K562 (cell line): ENCODE results near the gene BTBD2. TPM values are rescaled to one million over a fixed set of nuclear protein-coding genes. Genes with fewer than 3 reads are reported as not detected.

Experiments
- ATAC-seq: fragments of 200-7000 bp; cut with Tn5 transposase; 3 replicates; pipeline ENCODE4 v1.9.1; 2020; ENCODE audit warnings: moderate library complexity
- BruUV-seq: library from RNA; stranded (reverse); fragments of 400-500 nt; replicated peaks from 2 replicates; lab custom pipeline; 2021; lab: Mats Ljungman, UMichigan
- CTCF ChIA-PET: fragments of 300-600 bp; formaldehyde crosslinking; extraction: SDS; loops from one replicate; lab custom pipeline; 2021; ENCODE audit warnings: low intra/inter-chr PET ratio; lab: Yijun Ruan, JAX
- POLR2A ChIA-PET: fragments of 300-600, 350-650 bp; sonication (Branson Sonifier 250); formaldehyde crosslinking; extraction: SDS; loops from one replicate; lab custom pipeline; 2021; ENCODE audit warnings: antibody characterized with exemption, inconsistent platforms; lab: Yijun Ruan, JAX
- DNase-seq, 4 experiments: peaks; one replicate each; pipeline versions ENCODE4 v3.0.0 to v3.0.0-alpha.2; 2011 to 2018; ENCODE audit warnings: low spot score in 3 of 4, mixed read lengths in 3 of 4; ENCODE audit errors: extremely low read depth in 1 of 4
- FAIRE-seq: peaks from 2 replicates; lab custom pipeline; 2011; peaks lifted over from hg19 to GRCh38; lab: Jason Lieb, UNC
- H2AFZ ChIP-seq: 2 replicates; pipeline ENCODE4 v1.6.0; 2011; ENCODE audit warnings: low read depth, low read length, control low read depth, inconsistent platforms
- H3K27ac ChIP-seq: fragments of 200-600 bp; 3 replicates; pipeline ENCODE4 v1.8.0; 2011; ENCODE audit warnings: low read depth, mild to moderate bottlenecking, control low read depth, inconsistent platforms, low read length, moderate library complexity, mixed read lengths; ENCODE audit errors: extremely low read depth
- H3K27me3 ChIP-seq, 2 experiments: fragments of 300-600 bp in 1 of 2; 2 replicates in 1 of 2; 3 replicates in 1 of 2; pipeline versions ENCODE4 v1.6.0 to v1.8.0; 2011; ENCODE audit warnings: inconsistent platforms in 2 of 2, low read length in 2 of 2, mild to moderate bottlenecking in 1 of 2, mixed read lengths in 1 of 2, moderate library complexity in 1 of 2; ENCODE audit not compliant: control insufficient read depth in 2 of 2, insufficient read depth in 2 of 2
- H3K36me3 ChIP-seq: fragments of 300-600 bp; 3 replicates; pipeline ENCODE4 v1.8.0; 2011; ENCODE audit warnings: mild to moderate bottlenecking, low read length, inconsistent platforms; ENCODE audit not compliant: control insufficient read depth, insufficient read depth
- H3K4me1 ChIP-seq, 2 experiments: fragments of 200-600 bp in 1 of 2; replicated peaks in 1 of 2; 2 replicates in 1 of 2; 3 replicates in 1 of 2; pipeline versions ENCODE4 v1.5.1 to v1.8.0; 2011; ENCODE audit warnings: inconsistent platforms in 2 of 2, low read length in 2 of 2, mild to moderate bottlenecking in 1 of 2, mixed read lengths in 1 of 2, moderate library complexity in 1 of 2; ENCODE audit not compliant: control insufficient read depth in 2 of 2, insufficient read depth in 2 of 2
- H3K4me2 ChIP-seq: 2 replicates; pipeline ENCODE4 v1.6.1; 2011; ENCODE audit warnings: low read length, control low read depth, inconsistent platforms, mixed read lengths; ENCODE audit not compliant: insufficient read depth
- H3K4me3 ChIP-seq: fragments of 200-600 bp; sonication (generic), shearing (Covaris generic); 2 replicates; pipeline ENCODE4 v1.5.1; 2016; ENCODE audit warnings: control low read depth, inconsistent platforms
- H3K79me2 ChIP-seq: fragments of 200-600 bp; 3 replicates; pipeline ENCODE4 v1.8.0; 2011; ENCODE audit warnings: low read length, inconsistent platforms; ENCODE audit not compliant: control insufficient read depth, insufficient read depth
- H3K9ac ChIP-seq, 2 experiments: 2 replicates each; pipeline versions ENCODE4 v1.6.0 to v1.6.1; 2011; ENCODE audit warnings: low read depth in 2 of 2, low read length in 2 of 2, control low read depth in 1 of 2, inconsistent platforms in 1 of 2, mild to moderate bottlenecking in 1 of 2, mixed read lengths in 1 of 2; ENCODE audit not compliant: insufficient read depth in 1 of 2
- H3K9me1 ChIP-seq: one replicate; pipeline ENCODE4 v1.6.0; 2011; ENCODE audit warnings: inconsistent platforms, mild to moderate bottlenecking, low read length, moderate library complexity; ENCODE audit not compliant: control insufficient read depth, insufficient read depth
- H3K9me3 ChIP-seq: replicated peaks from 2 replicates; pipeline ENCODE4 v1.5.1; 2011; ENCODE audit warnings: low read depth, low read length, inconsistent platforms; ENCODE audit not compliant: control insufficient read depth, insufficient read depth
- H4K20me1 ChIP-seq: replicated peaks from 2 replicates; pipeline ENCODE4 v1.6.1; 2011; ENCODE audit warnings: low read length, inconsistent platforms, mixed read lengths; ENCODE audit not compliant: control insufficient read depth, insufficient read depth
- CBX5 ChIP-seq: IDR thresholded peaks from 2 replicates; pipeline ENCODE4 v1.6.1; 2014; ENCODE audit warnings: low read depth, borderline replicate concordance
- CREB1 ChIP-seq, 2 experiments: sonication (generic) in 1 of 2; formaldehyde crosslinking in 1 of 2; IDR thresholded peaks; 2 replicates each; pipeline versions ENCODE4 v1.6.1 to v1.8.0; 2012 to 2022; ENCODE audit warnings: inconsistent platforms in 1 of 2, mild to moderate bottlenecking in 1 of 2, missing genetic modification reagents in 1 of 2, moderate library complexity in 1 of 2
- ETV1 ChIP-seq: fragments of 450-650 bp; conservative IDR thresholded peaks from 2 replicates; pipeline ENCODE4 v1.6.1; 2016; ENCODE audit warnings: missing genetic modification characterization, control low read depth, low read depth, missing compliant biosample characterization
- RFX1 ChIP-seq: fragments of 450-650 bp; IDR thresholded peaks from 2 replicates; pipeline ENCODE4 v1.6.1; 2016; ENCODE audit warnings: mild to moderate bottlenecking, moderate library complexity
- SMARCE1 ChIP-seq: fragments of 450-650 bp; IDR thresholded peaks from 2 replicates; pipeline ENCODE4 v1.7.1; 2016; ENCODE audit warnings: mild to moderate bottlenecking
- VEZF1 ChIP-seq: fragments of 200-800 bp; sonication (Bioruptor generic); IDR thresholded peaks from 2 replicates; pipeline ENCODE4 v1.6.1; 2017; ENCODE audit warnings: missing genetic modification characterization, missing compliant biosample characterization
- ZNF24 ChIP-seq: fragments of 450-650 bp; IDR thresholded peaks from 2 replicates; pipeline ENCODE4 v1.6.1; 2016
- ZNF263 ChIP-seq: sonication (generic); formaldehyde crosslinking; IDR thresholded peaks from 2 replicates; pipeline ENCODE4 v1.8.0; 2022; ENCODE audit warnings: mild to moderate bottlenecking, missing genetic modification reagents, borderline replicate concordance
- ZNF76 ChIP-seq: fragments of 250-450 bp; sonication (Bioruptor Pico); IDR thresholded peaks from 2 replicates; pipeline ENCODE4 v1.4.0; 2020; ENCODE audit warnings: mild to moderate bottlenecking, moderate library complexity, borderline replicate concordance
- WGBS: fragments of 100-300 bp; shearing (Covaris generic); methylation state at CpG from one replicate; pipeline ENCODE4 v1.1.6; 2016; ENCODE audit warnings: low coverage, mixed read lengths; ENCODE audit not compliant: insufficient coverage; ENCODE audit errors: missing lambda C conversion rate; 5-methylcytosine and 5-hydroxymethylcytosine counted together
- in situ Hi-C: fragments of 300-500 bp; cut with MboI; formaldehyde crosslinking; loops from 4 replicates; pipeline ENCODE4 v1.15.0; 2018; ENCODE audit warnings: inconsistent platforms, mixed read lengths
- intact Hi-C: fragments of 100-400 bp; cut with micrococcal nuclease; formaldehyde crosslinking; loops from 2 replicates; pipeline ENCODE4 v1.14.2; 2022
- polyA plus RNA-seq, 8 experiments: library from polyadenylated mRNA; depleted of rRNA in 4 of 8; stranded (reverse) in 5 of 8; unstranded in 3 of 8; fragments of >200 nt; fragmentation: Nextera tagmentation in 2 of 8; fragmentation: Illumina TruSeq in 1 of 8; extraction: Ambion mirVana in 2 of 8; extraction: Trizol in 1 of 8; gene quantifications; 2 replicates each; pipeline versions ENCODE4 v1.2.1 to v1.2.3, GENCODE V29; 2011 to 2014; ENCODE audit warnings: inconsistent platforms in 1 of 8, missing spikeins in 1 of 8
- total RNA-seq, 7 experiments: library from RNA; depleted of rRNA in 6 of 7; stranded (reverse); fragments of >200 nt in 6 of 7; fragmentation: Illumina TruSeq in 2 of 7; extraction: Trizol in 2 of 7; gene quantifications; 2 replicates each; pipeline versions ENCODE4 v1.2.1 to v1.2.3, GENCODE V29; 2011 to 2021; ENCODE audit warnings: low replicate concordance in 1 of 7

BTBD2 gene
- total and polyA plus RNA-seq, 9 of the 15 experiments (the other 6 are each of a cell fraction or from before 2014, with no cell fraction given): 0.10 to 15.6 (median 6.9) TPM

GRCh38 chr19:2032296-2032941 lies 16.9 kb upstream of the BTBD2 start:
- no peak overlapping the region for H3K4me3 ChIP-seq
- ATAC-seq (no peak), DNase-seq (no peak), FAIRE-seq (no peak)
- no peak overlapping the region for H3K4me2 ChIP-seq
- no peak overlapping the region for H2AFZ ChIP-seq
- no peaks in the 10 kb centered on the region for H3K27me3 ChIP-seq
- H3K79me2 ChIP-seq: no peaks in the 10 kb centered on the region
- peaks cover 3 to 37% of the 10 kb centered on the region in 2 experiments; a peak in 3 of 5 replicates for H3K4me1 ChIP-seq
- POLR2A ChIA-PET: interaction anchor here (0.5 to 1.6 kb wide), 5 partner anchors 10 to 240 kb away, joined by 3 to 13 read pairs (median 3); no protein-coding TSS in a partner anchor
- 46% methylated on average over 17 of the region's 19 CpGs for WGBS
- peaks cover 7% of the 10 kb centered on the region for H3K9me3 ChIP-seq
- no TSS peak for BruUV-seq
- no peaks in the 10 kb centered on the region for H3K9me1 ChIP-seq
- intact Hi-C loops (no loop called here), in situ Hi-C loops (no loop called here)
- TF ChIP-seq ZNF76 (no peak), RFX1 (no peak), ZNF24 (peak; percentile 52; the same call in 1 of the 2 replicates), CREB1 (IDR thresholded peaks at IDR 0.05) (no peak), CREB1 (CRISPR knock-in tag; IDR thresholded peaks at IDR 0.05) (no peak), CBX5 (no peak), ETV1 (tag) (no peak), ZNF263 (CRISPR knock-in tag) (peak; percentile 46; the same call in 1 of the 2 replicates), VEZF1 (CRISPR knock-in tag) (peak; percentile 35; the same call in 1 of the 2 replicates), SMARCE1 (no peak)
- peak overlapping the region in 1 of 2 experiments; percentile 65; a peak in 2 of 4 replicates for H3K9ac ChIP-seq
- no peaks in the 10 kb centered on the region for H3K36me3 ChIP-seq
- no peak overlapping the region for H3K27ac ChIP-seq
- H4K20me1 ChIP-seq: no peaks in the 10 kb centered on the region
- CTCF ChIA-PET: no interaction called here
